IMR-90 (cell line): ENCODE measurements around the gene GRIA3. TPM values are rescaled to one million over a fixed set of nuclear protein-coding genes. Genes with fewer than 3 reads are reported as not detected.

Source experiments
- ATAC-seq: fragments of 200-7000 bp; cut with Tn5 transposase; 2 replicates; pipeline ENCODE4 v1.9.1; 2020; ENCODE audit warnings: low read depth, mild to moderate bottlenecking, moderate library complexity
- BruUV-seq: library from RNA; stranded (reverse); fragments of 400-500 nt; replicated peaks from 2 replicates; lab custom pipeline; 2021; lab: Mats Ljungman, UMichigan
- CTCF ChIA-PET: fragments of 300-600 bp; formaldehyde crosslinking; extraction: SDS; loops from one replicate; lab custom pipeline; 2021; ENCODE audit warnings: antibody characterized with exemption; lab: Yijun Ruan, JAX
- POLR2A ChIA-PET: fragments of 300-600 bp; sonication (Branson Sonifier 250); formaldehyde crosslinking; loops from one replicate; lab custom pipeline; 2022; ENCODE audit warnings: antibody characterized with exemption; ENCODE audit not compliant: unreplicated experiment; lab: Charles Lee
- DNase-seq: peaks from one replicate; pipeline ENCODE4 v3.0.0; 2013
- H2AFZ ChIP-seq: replicated peaks from 2 replicates; pipeline ENCODE3; 2013; ENCODE audit warnings: low read length, mild to moderate bottlenecking; ENCODE audit not compliant: poor library complexity
- H2AK5ac ChIP-seq: 2 replicates; pipeline ENCODE4 v1.6.1; 2013; ENCODE audit warnings: low read depth, low read length, inconsistent platforms
- H2AK9ac ChIP-seq: replicated peaks from 2 replicates; pipeline ENCODE3; 2013; ENCODE audit warnings: mild to moderate bottlenecking, low read depth, low read length, moderate library complexity; ENCODE audit not compliant: poor library complexity
- H2BK120ac ChIP-seq: 2 replicates; pipeline ENCODE4 v1.6.1; 2013; ENCODE audit warnings: low read depth, low read length, inconsistent platforms
- H2BK15ac ChIP-seq: 3 replicates; pipeline ENCODE4 v1.6.1; 2013; ENCODE audit warnings: low read depth, low read length, inconsistent platforms
- H2BK20ac ChIP-seq: 2 replicates; pipeline ENCODE4 v1.6.1; 2013; ENCODE audit warnings: low read depth, mild to moderate bottlenecking, inconsistent platforms, low read length, moderate library complexity
- H2BK5ac ChIP-seq: 2 replicates; pipeline ENCODE4 v1.6.1; 2013; ENCODE audit warnings: mild to moderate bottlenecking, low read depth, low read length, inconsistent platforms; ENCODE audit not compliant: poor library complexity, severe bottlenecking
- H3K14ac ChIP-seq: replicated peaks from 2 replicates; pipeline ENCODE4 v1.6.1; 2013; ENCODE audit warnings: low read depth, low read length, inconsistent platforms
- H3K18ac ChIP-seq: 2 replicates; pipeline ENCODE4 v1.6.1; 2013; ENCODE audit warnings: low read depth, low read length, control low read depth
- H3K23ac ChIP-seq: 2 replicates; pipeline ENCODE4 v1.6.1; 2013; ENCODE audit warnings: low read depth, low read length, inconsistent platforms
- H3K27ac ChIP-seq: 2 replicates; pipeline ENCODE4 v1.5.1; 2013; ENCODE audit warnings: mild to moderate bottlenecking, control low read depth, low read length; ENCODE audit not compliant: insufficient read depth
- H3K27me3 ChIP-seq: 2 replicates; pipeline ENCODE4 v1.6.1; 2013; ENCODE audit warnings: low read length; ENCODE audit not compliant: control insufficient read depth, insufficient read depth
- H3K36me3 ChIP-seq: 2 replicates; pipeline ENCODE4 v1.6.1; 2013; ENCODE audit warnings: low read length, mixed read lengths; ENCODE audit not compliant: control insufficient read depth, insufficient read depth
- H3K4ac ChIP-seq: 2 replicates; pipeline ENCODE4 v1.6.1; 2013; ENCODE audit warnings: low read depth, low read length, inconsistent platforms
- H3K4me1 ChIP-seq: 2 replicates; pipeline ENCODE4 v1.6.1; 2013; ENCODE audit warnings: low read length, mixed read lengths; ENCODE audit not compliant: control insufficient read depth, insufficient read depth
- H3K4me2 ChIP-seq: 2 replicates; pipeline ENCODE4 v1.6.1; 2013; ENCODE audit warnings: low read depth, mild to moderate bottlenecking, control low read depth, low read length, moderate library complexity
- H3K4me3 ChIP-seq: 2 replicates; pipeline ENCODE4 v1.5.1; 2013; ENCODE audit warnings: low read depth, mild to moderate bottlenecking, control low read depth, low read length, moderate library complexity; ENCODE audit not compliant: insufficient read depth
- H3K56ac ChIP-seq: 2 replicates; pipeline ENCODE4 v1.6.1; 2013; ENCODE audit warnings: low read length, inconsistent platforms; ENCODE audit not compliant: insufficient read depth; ENCODE audit errors: extremely low read depth
- H3K79me1 ChIP-seq, 2 experiments: 2 replicates each; pipeline ENCODE4 v1.6.1; 2013; ENCODE audit warnings: low read length in 2 of 2, inconsistent platforms in 1 of 2, low read depth in 1 of 2
- H3K9ac ChIP-seq: 2 replicates; pipeline ENCODE4 v1.6.1; 2013; ENCODE audit warnings: low read depth, low read length, control low read depth
- H3K9me1 ChIP-seq: 2 replicates; pipeline ENCODE4 v1.6.1; 2013; ENCODE audit warnings: low read length, inconsistent platforms; ENCODE audit not compliant: insufficient read depth
- H3K9me3 ChIP-seq: 2 replicates; pipeline ENCODE4 v1.6.1; 2013; ENCODE audit warnings: low read length; ENCODE audit not compliant: control insufficient read depth, insufficient read depth
- H4K20me1 ChIP-seq: 2 replicates; pipeline ENCODE4 v1.6.1; 2013; ENCODE audit warnings: low read length, inconsistent platforms; ENCODE audit not compliant: insufficient read depth
- H4K5ac ChIP-seq: 2 replicates; pipeline ENCODE4 v1.6.1; 2013; ENCODE audit warnings: mild to moderate bottlenecking, low read depth, low read length, control low read depth
- H4K8ac ChIP-seq, 2 experiments: 2 replicates each; pipeline ENCODE4 v1.6.1; 2013; ENCODE audit warnings: low read depth in 2 of 2, low read length in 2 of 2, control low read depth in 1 of 2, inconsistent platforms in 1 of 2
- H4K91ac ChIP-seq: 2 replicates; pipeline ENCODE4 v1.6.1; 2013; ENCODE audit warnings: low read depth, low read length, inconsistent platforms; ENCODE audit not compliant: insufficient read depth
- BHLHE40 ChIP-seq: fragments of 150-350 bp; IDR thresholded peaks from 2 replicates; pipeline ENCODE4 v1.6.1; 2016; ENCODE audit warnings: mild to moderate bottlenecking, low read depth, low read length
- ELK1 ChIP-seq: fragments of 150-350 bp; IDR thresholded peaks from 2 replicates; pipeline ENCODE4 v1.6.1; 2016; ENCODE audit warnings: low read depth, mild to moderate bottlenecking, low read length, moderate library complexity, borderline replicate concordance
- POLR2A ChIP-seq: IDR thresholded peaks from 2 replicates; pipeline ENCODE4 v1.6.1; 2012; ENCODE audit warnings: mild to moderate bottlenecking, low read depth, low read length
- WGBS, 2 experiments: methylation state at CpG; one replicate each; pipeline versions ENCODE4 v1.1.5 to v1.1.7; 2013; ENCODE audit warnings: missing lambda C conversion rate in 2 of 2; ENCODE audit not compliant: insufficient read length in 1 of 2; ENCODE audit errors: extremely low coverage in 2 of 2; 5-methylcytosine and 5-hydroxymethylcytosine counted together
- dilution Hi-C: fragments of 300-500 bp; cut with HindIII; formaldehyde crosslinking; loops from one replicate; pipeline ENCODE4 v1.14.3; 2018; ENCODE audit warnings: low sequenced_read_pairs; ENCODE audit not compliant: unreplicated experiment
- in situ Hi-C: fragments of 300-500 bp; cut with MboI; formaldehyde crosslinking; loops from 3 replicates; pipeline ENCODE4 v1.14.3; 2019; ENCODE audit warnings: low sequenced_read_pairs, inconsistent platforms, mixed read lengths
- intact Hi-C: fragments of 100-400 bp; cut with micrococcal nuclease; formaldehyde crosslinking; loops from 2 replicates; pipeline ENCODE4 v1.10.0; 2022
- polyA plus RNA-seq, 3 experiments: library from polyadenylated mRNA; depleted of rRNA; stranded (reverse); fragments of >200 nt; gene quantifications; 2 replicates each; pipeline ENCODE4 v1.2.3, GENCODE V29; 2012; ENCODE audit warnings: low replicate concordance in 1 of 3
- total RNA-seq: library from RNA; depleted of rRNA; stranded (reverse); fragments of >200 nt; gene quantifications from 2 replicates; pipeline ENCODE4 v1.2.3, GENCODE V29; 2012

GRIA3 gene
- total and polyA plus RNA-seq, 2 of the 4 experiments (the other 2 are of a cell fraction), result not detected

DNA sequence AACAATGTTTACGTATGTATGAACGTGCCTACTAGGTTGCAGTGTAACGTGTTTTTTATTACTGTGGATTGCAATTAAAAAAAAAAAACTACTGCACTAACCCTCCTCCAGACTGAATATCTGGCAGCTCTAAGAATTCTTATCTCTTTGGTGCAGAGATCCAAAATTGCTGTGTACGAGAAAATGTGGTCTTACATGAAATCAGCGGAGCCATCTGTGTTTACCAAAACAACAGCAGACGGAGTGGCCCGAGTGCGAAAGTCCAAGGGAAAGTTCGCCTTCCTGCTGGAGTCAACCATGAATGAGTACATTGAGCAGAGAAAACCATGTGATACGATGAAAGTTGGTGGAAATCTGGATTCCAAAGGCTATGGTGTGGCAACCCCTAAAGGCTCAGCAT lies 280.6 kb downstream of the GRIA3 start:
- Histone ChIP-seq H4K91ac (no peak overlapping the region), H3K27me3 (no peaks in the 10 kb centered on the region), H3K27ac (no peak overlapping the region), H3K56ac (no peak overlapping the region), H4K8ac (no peak overlapping the region), H3K18ac (no peak overlapping the region), H3K4ac (no peak overlapping the region), H3K4me2 (no peak overlapping the region), H3K9me3 (no peaks in the 10 kb centered on the region), H2BK120ac (no peak overlapping the region), H2AFZ (no peak overlapping the region), H2BK20ac (no peak overlapping the region), H3K9me1 (no peaks in the 10 kb centered on the region), H3K23ac (no peak overlapping the region), H3K79me1 (no peaks in the 10 kb centered on the region), H2BK5ac (no peak overlapping the region), H3K9ac (no peak overlapping the region), H4K5ac (no peak overlapping the region), H2AK9ac (no peak overlapping the region), H2BK15ac (no peak overlapping the region), H2AK5ac (no peak overlapping the region), H3K14ac (no peak overlapping the region), H4K20me1 (no peaks in the 10 kb centered on the region), H3K4me3 (no peak overlapping the region), H3K4me1 (no peaks in the 10 kb centered on the region), H3K36me3 (no peaks in the 10 kb centered on the region)
- no TSS peak for BruUV-seq
- no peak for TF ChIP-seq POLR2A
- no peak for TF ChIP-seq ELK1
- no peak for TF ChIP-seq BHLHE40
- CTCF ChIA-PET, result no interaction called here
- in situ Hi-C loops (no loop called here), dilution Hi-C loops (no loop called here), intact Hi-C loops (no loop called here)
- POLR2A ChIA-PET, result no interaction called here
- DNase-seq (no peak), ATAC-seq (no peak)
- WGBS, 2 experiments, result 67% methylated on average over 4 of the region's 10 CpGs; no CpG with 5 or more reads in 1 of the 2 experiments
